CD14-positive monocyte (primary cell): Measurements from ENCODE around the gene UNC119B. TPM values are rescaled to one million over a fixed set of nuclear protein-coding genes. Genes with fewer than 3 reads are reported as not detected.

Experiments
- DNase-seq, 3 donors: peaks; one replicate each; pipeline ENCODE4 v3.0.0-alpha.2; 2011 to 2022
- H2AFZ ChIP-seq: 2 replicates; pipeline ENCODE4 v1.6.0; 2012; ENCODE audit warnings: mild to moderate bottlenecking, low read depth, low read length, inconsistent platforms; ENCODE audit not compliant: insufficient read depth, poor library complexity, severe bottlenecking
- H3K27ac ChIP-seq, 2 donors: 1 replicate in 1 of 2; 2 replicates in 1 of 2; pipeline ENCODE4 v1.5.1; 2012 to 2013; ENCODE audit warnings: low read length in 2 of 2, control low read depth in 1 of 2, inconsistent platforms in 1 of 2, low read depth in 1 of 2, mild to moderate bottlenecking in 1 of 2
- H3K27me3 ChIP-seq, 2 donors: one replicate each; pipeline versions ENCODE4 v1.6.0 to v1.6.1; 2011 to 2013; ENCODE audit warnings: low read length in 2 of 2; ENCODE audit not compliant: control insufficient read depth in 2 of 2, insufficient read depth in 2 of 2
- H3K36me3 ChIP-seq, 2 donors: replicated peaks in 1 of 2; 1 replicate in 1 of 2; 2 replicates in 1 of 2; pipeline versions ENCODE4 v1.5.1 to v1.6.1; 2012 to 2013; ENCODE audit warnings: low read length in 2 of 2, control low read depth in 1 of 2, inconsistent platforms in 1 of 2, mild to moderate bottlenecking in 1 of 2; ENCODE audit not compliant: insufficient read depth in 2 of 2, control insufficient read depth in 1 of 2
- H3K4me1 ChIP-seq, 2 donors: 1 replicate in 1 of 2; 2 replicates in 1 of 2; pipeline versions ENCODE4 v1.5.1 to v1.6.1; 2012 to 2013; ENCODE audit warnings: low read length in 2 of 2, control low read depth in 1 of 2, inconsistent platforms in 1 of 2, mild to moderate bottlenecking in 1 of 2, moderate library complexity in 1 of 2; ENCODE audit not compliant: insufficient read depth in 2 of 2, control insufficient read depth in 1 of 2
- H3K4me2 ChIP-seq: replicated peaks from 2 replicates; pipeline ENCODE3; 2012; ENCODE audit warnings: low read length, moderate library complexity, mild to moderate bottlenecking; ENCODE audit not compliant: poor library complexity, severe bottlenecking; ENCODE audit errors: extremely low read depth
- H3K4me3 ChIP-seq, 3 experiments: fragments of 200-600 bp in 1 of 3; sonication (generic) in 1 of 3; replicated peaks in 1 of 3; 1 replicate in 2 of 3; 2 replicates in 1 of 3; pipeline ENCODE4 v1.5.1; 2011 to 2013; ENCODE audit warnings: low read length in 3 of 3, mild to moderate bottlenecking in 3 of 3, control low read depth in 2 of 3, low read depth in 2 of 3, inconsistent platforms in 1 of 3, moderate library complexity in 1 of 3
- H3K79me2 ChIP-seq: 2 replicates; pipeline ENCODE4 v1.6.0; 2012; ENCODE audit warnings: mild to moderate bottlenecking, control low read depth, inconsistent platforms, low read length, moderate library complexity; ENCODE audit not compliant: insufficient read depth
- H3K9ac ChIP-seq: 2 replicates; pipeline ENCODE4 v1.6.0; 2017; ENCODE audit warnings: low read length, mild to moderate bottlenecking; ENCODE audit not compliant: insufficient read depth, poor library complexity, severe bottlenecking
- H3K9me3 ChIP-seq, 2 donors: replicated peaks in 1 of 2; 1 replicate in 1 of 2; 2 replicates in 1 of 2; pipeline versions ENCODE4 v1.5.1 to v1.6.1; 2012 to 2013; ENCODE audit warnings: low read length in 2 of 2, control low read depth in 1 of 2; ENCODE audit not compliant: control insufficient read depth in 1 of 2, insufficient read depth in 1 of 2
- H4K20me1 ChIP-seq: 2 replicates; pipeline ENCODE4 v1.6.0; 2012; ENCODE audit warnings: mild to moderate bottlenecking, low read length, control low read depth, moderate library complexity; ENCODE audit not compliant: insufficient read depth
- H3K27ac Mint-ChIP-seq, 7 donors: one replicate each; pipeline ENCODE4 v1.8.0; 2020; ENCODE audit warnings: mild to moderate bottlenecking in 7 of 7, mixed read lengths in 7 of 7, moderate library complexity in 6 of 7, inconsistent platforms in 2 of 7
- H3K27me3 Mint-ChIP-seq, 3 donors: one replicate each; pipeline ENCODE4 v1.8.0; 2021 to 2022; ENCODE audit warnings: low read depth in 3 of 3, mild to moderate bottlenecking in 3 of 3, mixed read lengths in 3 of 3, moderate library complexity in 3 of 3, inconsistent platforms in 1 of 3
- H3K36me3 Mint-ChIP-seq, 2 donors: one replicate each; pipeline ENCODE4 v1.8.0; 2020; ENCODE audit warnings: mixed read lengths in 2 of 2, inconsistent platforms in 1 of 2, mild to moderate bottlenecking in 1 of 2
- H3K4me1 Mint-ChIP-seq: one replicate; pipeline ENCODE4 v1.8.0; 2020; ENCODE audit warnings: mild to moderate bottlenecking, mixed read lengths
- H3K4me3 Mint-ChIP-seq, 2 donors: one replicate each; pipeline ENCODE4 v1.8.0; 2020; ENCODE audit warnings: mild to moderate bottlenecking in 2 of 2, mixed read lengths in 2 of 2, moderate library complexity in 1 of 2
- H3K9me3 Mint-ChIP-seq, 7 donors: one replicate each; pipeline ENCODE4 v1.8.0; 2020 to 2022; ENCODE audit warnings: mixed read lengths in 7 of 7, mild to moderate bottlenecking in 6 of 7, moderate library complexity in 6 of 7, inconsistent platforms in 2 of 7
- CTCF ChIP-seq: fragments of 200-600 bp; IDR thresholded peaks from one replicate; pipeline ENCODE4 v1.8.0; 2022; ENCODE audit warnings: antibody characterized with exemption, mild to moderate bottlenecking
- WGBS: methylation state at CpG from one replicate; pipeline ENCODE4 v1.1.5; 2013; ENCODE audit warnings: missing lambda C conversion rate; ENCODE audit not compliant: insufficient coverage; 5-methylcytosine and 5-hydroxymethylcytosine counted together
- intact Hi-C, 2 donors: fragments of 100-400 bp; cut with micrococcal nuclease; formaldehyde crosslinking; loops; one replicate each; pipeline versions ENCODE4 v1.15.0 to v1.15.1; 2023
- polyA plus RNA-seq, 3 donors: library from polyadenylated mRNA; depleted of rRNA in 1 of 3; unstranded in 2 of 3; stranded (reverse) in 1 of 3; fragments of 300-500 nt in 2 of 3; fragments of >200 nt in 1 of 3; fragmentation: Illumina TruSeq in 2 of 3; gene quantifications; 1 replicate in 2 of 3; 2 replicates in 1 of 3; pipeline ENCODE4 v1.2.3, GENCODE V29; 2012 to 2021

Gene UNC119B
- polyA plus RNA-seq, 3 donors: 1.1 to 9.1 (median 2.1) TPM

- H3K4me3 ChIP-seq: no peak overlapping the region
- intact Hi-C loops: no loop called here
- no peaks in the 10 kb centered on the region for H3K9me3 ChIP-seq
- H3K9me3 Mint-ChIP-seq: no peaks in the 10 kb centered on the region
- WGBS: 97% methylated on average over 28 of the region's 38 CpGs
- H3K27ac Mint-ChIP-seq: no peak overlapping the region
- no peak for DNase-seq
- no peak overlapping the region for H3K4me3 Mint-ChIP-seq
- no peak overlapping the region for H3K9ac ChIP-seq
- peaks cover 10 to 15% of the 10 kb centered on the region in 2 donors for H3K36me3 ChIP-seq
- H2AFZ ChIP-seq: no peak overlapping the region
- no peaks in the 10 kb centered on the region for H3K4me1 ChIP-seq
- H3K4me2 ChIP-seq: no peak overlapping the region
- no peak overlapping the region for H3K27ac ChIP-seq
- H3K4me1 Mint-ChIP-seq: no peaks in the 10 kb centered on the region
- peaks cover 0 to 3% (median 0%) of the 10 kb centered on the region in 3 donors for H3K27me3 Mint-ChIP-seq
- TF ChIP-seq CTCF: no peak
- H4K20me1 ChIP-seq: no peaks in the 10 kb centered on the region
- peaks cover 11 to 21% of the 10 kb centered on the region in 2 donors for H3K36me3 Mint-ChIP-seq
- no peaks in the 10 kb centered on the region for H3K79me2 ChIP-seq
- H3K27me3 ChIP-seq: no peaks in the 10 kb centered on the region
Measured at GRCh38 chr12:120739031-120739762, 28.9 kb downstream of the UNC119B start.

- no peaks in the 10 kb centered on the region for H3K4me1 Mint-ChIP-seq
- 90% methylated on average over 15 of the region's 16 CpGs for WGBS
- no peak overlapping the region for H3K27ac Mint-ChIP-seq
- H3K36me3 Mint-ChIP-seq: peaks cover 9 to 21% of the 10 kb centered on the region in 2 donors
- H3K4me3 ChIP-seq: no peak overlapping the region
- no peak for DNase-seq
- H3K9me3 ChIP-seq: no peaks in the 10 kb centered on the region
- no peak overlapping the region for H2AFZ ChIP-seq
- H3K27me3 Mint-ChIP-seq: peaks cover 0 to 3% (median 0%) of the 10 kb centered on the region in 3 donors
- peaks cover 10 to 15% of the 10 kb centered on the region in 2 donors for H3K36me3 ChIP-seq
- no peak overlapping the region for H3K4me3 Mint-ChIP-seq
- H4K20me1 ChIP-seq: no peaks in the 10 kb centered on the region
- intact Hi-C loops: no loop called here
- no peak for TF ChIP-seq CTCF
- H3K4me2 ChIP-seq: no peak overlapping the region
- no peaks in the 10 kb centered on the region for H3K79me2 ChIP-seq
- H3K9me3 Mint-ChIP-seq: no peaks in the 10 kb centered on the region
- H3K9ac ChIP-seq: no peak overlapping the region
- H3K27me3 ChIP-seq: no peaks in the 10 kb centered on the region
- H3K27ac ChIP-seq: no peak overlapping the region
- no peaks in the 10 kb centered on the region for H3K4me1 ChIP-seq
Measured at GRCh38 chr12:120739821-120740613, 29.8 kb downstream of the UNC119B start.
